Ishikawa (cell line): Measurements from ENCODE around the gene CLDN9.

Source experiments
- CEBPB ChIP-seq: IDR thresholded peaks from 2 replicates; pipeline ENCODE4 v1.6.1; 2012
- CREB1 ChIP-seq: IDR thresholded peaks from 2 replicates; pipeline ENCODE4 v1.6.1; 2012; ENCODE audit warnings: low read depth
- EGR1 ChIP-seq: IDR thresholded peaks from 2 replicates; pipeline ENCODE4 v1.6.1; 2012
- EP300 ChIP-seq: IDR thresholded peaks from 2 replicates; pipeline ENCODE4 v1.6.1; 2012; ENCODE audit warnings: borderline replicate concordance
- RAD21 ChIP-seq: IDR thresholded peaks from 2 replicates; pipeline ENCODE4 v1.6.1; 2012; ENCODE audit warnings: low read depth
- REST ChIP-seq: IDR thresholded peaks from 2 replicates; pipeline ENCODE4 v1.6.1; 2012; ENCODE audit warnings: low read depth, mild to moderate bottlenecking
- TAF1 ChIP-seq: IDR thresholded peaks from 2 replicates; pipeline ENCODE4 v1.6.1; 2012; ENCODE audit warnings: low read depth, mild to moderate bottlenecking
- TCF12 ChIP-seq: IDR thresholded peaks from 2 replicates; pipeline ENCODE4 v1.6.1; 2012; ENCODE audit warnings: low read depth
- TEAD4 ChIP-seq: IDR thresholded peaks from 2 replicates; pipeline ENCODE4 v1.6.1; 2012
- YY1 ChIP-seq: IDR thresholded peaks from 2 replicates; pipeline ENCODE4 v1.6.1; 2012; ENCODE audit warnings: low read depth

GRCh38 chr16:3035972-3036725, 23.4 kb downstream of the CLDN9 start:
- TF ChIP-seq YY1 (no peak), EP300 (no peak), RAD21 (no peak), TAF1 (no peak), REST (no peak), EGR1 (no peak), TEAD4 (no peak), TCF12 (no peak), CREB1 (no peak), CEBPB (no peak)
